GM19023 (cell line): ENCODE data around the gene EAPP.
"Not testable (repeated sequence)": the region's sequence is repeated elsewhere in the genome, so short reads cannot be mapped to it uniquely, and the experiment has no call there.

Experiments
- ATAC-seq: cut with Tn5 transposase; IDR thresholded peaks from one replicate; pipeline ENCODE4 v1.9.1; 2021; ENCODE audit warnings: mild to moderate bottlenecking, moderate library complexity; ENCODE audit not compliant: unreplicated experiment

The EAPP gene

DNA sequence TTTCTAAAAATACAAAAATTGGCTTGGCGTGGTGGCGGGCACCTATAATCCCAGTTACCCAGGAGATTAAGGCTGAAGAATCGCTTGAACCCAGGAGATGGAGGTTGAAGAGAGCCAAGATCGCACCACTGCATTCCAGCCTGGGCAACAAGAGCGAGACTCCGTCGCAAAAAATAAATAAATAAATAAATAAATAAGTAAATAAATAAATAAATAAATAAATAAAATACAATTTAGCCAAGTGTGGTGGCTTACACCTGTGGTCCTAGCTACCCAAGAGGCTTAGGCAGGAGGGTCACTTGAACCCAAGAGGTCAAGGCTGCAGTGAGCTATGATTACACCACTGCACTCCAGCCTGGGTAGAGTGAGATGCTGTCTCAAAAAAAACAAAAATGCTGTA, 51.0 kb downstream of the EAPP start:
- ATAC-seq, result no peak

DNA sequence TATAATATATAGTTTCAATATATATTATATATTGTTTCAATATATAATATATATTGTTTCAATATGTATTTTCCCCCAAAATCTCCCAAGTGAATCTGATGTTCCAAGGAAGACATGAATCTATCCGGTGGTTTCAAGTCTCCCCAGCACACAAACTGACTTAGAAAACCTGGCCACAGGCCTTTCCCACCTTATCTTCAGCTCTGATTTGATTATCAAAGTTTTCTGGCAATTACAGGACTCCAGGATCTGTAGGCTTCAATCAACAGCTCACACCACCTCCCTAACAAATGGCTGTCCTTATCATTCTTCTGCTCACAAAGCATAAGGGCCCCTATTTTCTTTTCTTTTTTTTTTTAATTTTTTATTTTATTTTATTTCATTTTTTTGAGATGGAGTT, 54.8 kb downstream of the EAPP start:
- ATAC-seq, result no peak

DNA sequence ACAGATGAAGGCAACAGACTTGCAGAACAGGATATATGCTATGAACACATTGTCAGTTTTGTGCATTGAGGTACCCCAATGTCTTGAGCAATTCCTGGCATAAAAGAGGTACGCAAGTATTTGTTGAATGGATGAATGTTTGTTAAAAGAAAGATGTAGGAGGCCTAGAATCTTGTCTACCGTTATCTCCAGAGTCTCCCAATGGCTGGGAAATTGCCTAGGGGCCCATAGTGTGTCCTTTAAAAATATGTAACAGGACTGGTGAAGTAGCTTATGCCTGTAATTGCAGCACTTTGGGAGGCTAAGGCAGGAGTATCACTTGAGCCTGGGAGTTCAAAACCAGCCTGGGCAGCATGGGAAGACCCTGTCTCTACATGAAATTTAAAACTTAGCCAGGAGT, 57.0 kb downstream of the EAPP start:
- no peak for ATAC-seq

GRCh38 chr14:34479694-34480093, 59.8 kb downstream of the EAPP start:
- ATAC-seq, result no peak

- ATAC-seq, result no peak
Measured at GRCh38 chr14:34478261-34478660, 61.2 kb downstream of the EAPP start.

DNA sequence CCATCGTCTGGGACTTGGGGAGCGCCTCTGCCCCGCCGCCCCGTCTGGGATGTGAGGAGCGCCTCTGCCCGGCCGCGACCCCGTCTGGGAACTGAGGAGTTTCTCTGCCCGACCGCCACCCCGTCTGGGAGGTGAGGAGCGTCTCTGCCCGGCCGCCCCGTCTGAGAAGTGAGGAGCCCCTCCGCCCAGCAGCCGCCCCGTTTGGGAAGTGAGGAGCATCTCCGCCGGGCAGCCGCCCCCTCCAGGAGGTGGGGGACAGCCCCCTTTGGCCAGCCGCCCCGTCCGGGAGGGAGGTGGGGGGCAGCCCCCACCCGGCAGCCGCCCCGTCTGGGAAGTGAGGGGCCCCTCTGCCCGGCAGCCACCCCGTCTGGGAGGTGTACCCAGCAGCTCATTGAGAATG, 63.5 kb downstream of the EAPP start:
- ATAC-seq, result not testable (repeated sequence)

DNA sequence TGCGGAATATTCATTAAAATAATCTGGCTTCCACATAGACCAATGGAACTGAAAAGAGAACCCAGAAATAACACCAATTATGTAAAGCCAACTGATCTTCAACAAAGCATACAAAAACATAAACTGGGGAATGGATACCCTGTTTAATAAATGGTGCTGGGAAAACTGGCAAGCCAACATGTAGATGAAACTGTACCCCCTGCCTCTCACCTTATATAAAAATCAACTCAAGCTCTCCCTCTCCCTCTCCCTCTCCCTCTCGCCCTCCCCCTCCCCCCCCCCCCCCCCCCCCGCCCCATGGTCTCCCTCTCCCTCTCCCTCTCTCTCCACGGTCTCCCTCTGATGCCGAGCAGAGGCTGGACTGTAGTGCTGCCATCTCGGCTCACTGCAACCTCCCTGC, 64.3 kb downstream of the EAPP start:
- ATAC-seq, result no peak

DNA sequence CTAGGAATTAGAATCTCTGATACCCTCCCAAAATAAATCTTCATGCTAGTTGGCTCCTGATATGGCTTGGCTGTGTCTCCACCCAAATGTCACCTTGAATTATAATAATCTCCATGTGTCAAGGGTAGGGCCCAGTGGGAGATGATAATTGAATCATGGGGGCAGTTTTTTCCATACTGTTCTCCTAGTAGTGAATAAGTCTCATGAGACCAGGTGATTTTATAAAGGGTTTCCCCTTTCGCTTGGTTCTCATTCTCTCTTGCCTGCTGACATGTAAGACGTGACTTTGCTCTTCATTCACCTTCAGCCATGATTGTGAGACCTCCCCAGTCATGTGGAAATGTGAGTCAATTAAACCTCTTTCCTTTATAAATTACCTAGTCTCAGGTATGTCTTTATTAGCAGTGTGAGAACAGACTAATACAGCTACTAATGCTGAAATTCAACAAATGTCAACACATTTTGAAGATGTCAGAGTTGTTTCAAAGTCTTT, 65.3 kb downstream of the EAPP start:
- no peak for ATAC-seq

DNA sequence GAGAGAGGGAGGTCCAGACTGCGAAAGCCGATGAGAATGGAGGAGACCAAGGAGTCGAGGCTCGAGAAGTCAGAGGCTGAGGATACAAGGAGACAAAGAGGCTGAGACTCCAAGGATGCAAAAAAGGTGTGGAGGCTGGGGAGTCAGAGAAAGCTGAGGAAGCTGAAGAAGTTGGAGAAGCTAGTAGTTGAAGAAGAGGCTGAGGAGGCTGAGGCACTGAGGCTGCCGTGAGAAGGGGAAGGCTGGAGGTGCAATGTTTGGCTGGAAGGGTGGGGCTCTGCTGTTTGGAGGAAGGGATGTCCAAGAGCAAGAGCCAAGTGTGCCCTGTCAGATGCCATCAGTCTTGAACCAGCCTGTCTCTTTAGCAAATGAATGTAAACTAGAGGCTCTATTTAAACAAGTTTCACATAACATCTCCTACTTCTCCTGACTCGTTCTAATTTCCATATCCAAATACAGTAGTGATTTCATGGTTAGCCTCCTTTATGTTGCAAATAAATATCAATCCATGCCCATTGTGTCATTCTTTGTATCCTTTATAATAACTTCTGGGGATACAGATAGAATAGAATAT, 66.7 kb downstream of the EAPP start:
- no peak for ATAC-seq

DNA sequence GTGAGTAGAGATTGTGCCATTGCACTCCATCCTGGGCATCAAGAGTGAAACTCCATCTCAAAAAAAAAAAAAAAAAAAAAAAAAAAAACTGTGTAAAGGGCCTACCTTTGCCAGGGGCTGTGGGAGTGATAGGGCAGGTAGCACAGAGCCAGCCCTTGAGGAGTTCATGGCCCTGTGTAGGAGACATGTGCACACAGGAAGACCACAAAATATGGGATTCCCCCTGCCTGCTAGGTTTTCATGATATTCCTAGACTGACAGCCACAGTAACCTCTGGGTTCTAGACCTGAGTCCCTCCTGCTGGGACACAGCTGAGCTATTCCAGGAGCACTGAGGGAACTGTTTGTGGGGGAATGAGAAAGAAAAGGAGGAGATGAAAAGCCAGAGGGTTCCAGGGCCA, 69.2 kb downstream of the EAPP start:
- ATAC-seq, result no peak

GRCh38 chr14:34466691-34467090, 72.8 kb downstream of the EAPP start:
- ATAC-seq, result no peak
